HG03108 (cell line): ENCODE results near the gene MIA2.

Source experiments
- ATAC-seq: cut with Tn5 transposase; IDR thresholded peaks from one replicate; pipeline ENCODE4 v1.9.1; 2021; ENCODE audit warnings: moderate library complexity; ENCODE audit not compliant: unreplicated experiment

Gene MIA2

GRCh38 chr14:39383026-39383660 is 149.4 kb downstream of the MIA2 start:
- ATAC-seq = no peak

GRCh38 chr14:39383741-39384140 is 150.0 kb downstream of the MIA2 start:
- ATAC-seq = no peak

- no peak for ATAC-seq
Measured at GRCh38 chr14:39384177-39384576, 150.5 kb downstream of the MIA2 start.

GRCh38 chr14:39393289-39393688 is 159.6 kb downstream of the MIA2 start:
- ATAC-seq = no peak

- no peak for ATAC-seq
Measured at GRCh38 chr14:39395555-39396254, 162.0 kb downstream of the MIA2 start.

- ATAC-seq = no peak
Measured at GRCh38 chr14:39396448-39396847, 162.7 kb downstream of the MIA2 start.

GRCh38 chr14:39398382-39398781 is 164.7 kb downstream of the MIA2 start:
- no peak for ATAC-seq

- ATAC-seq = no peak
Measured at GRCh38 chr14:39406560-39406959, 172.8 kb downstream of the MIA2 start.

- no peak for ATAC-seq
Measured at GRCh38 chr14:39416072-39416471, 182.4 kb downstream of the MIA2 start.

GRCh38 chr14:39417014-39417413 is 183.3 kb downstream of the MIA2 start:
- ATAC-seq = no peak

- no peak for ATAC-seq
Measured at GRCh38 chr14:39419272-39419671, 185.6 kb downstream of the MIA2 start.

- ATAC-seq = no peak
Measured at GRCh38 chr14:39422243-39422642, 188.5 kb downstream of the MIA2 start.

- no peak for ATAC-seq
Measured at GRCh38 chr14:39423793-39424192, 190.1 kb downstream of the MIA2 start.

- no peak for ATAC-seq
Measured at GRCh38 chr14:39425947-39426346, 192.2 kb downstream of the MIA2 start.

GRCh38 chr14:39426605-39427004 is 192.9 kb downstream of the MIA2 start:
- ATAC-seq = no peak

GRCh38 chr14:39428118-39428517 is 194.4 kb downstream of the MIA2 start:
- ATAC-seq = no peak

- ATAC-seq = no peak
Measured at GRCh38 chr14:39430762-39431415, 197.2 kb downstream of the MIA2 start.

- peak; percentile 15 for ATAC-seq
Measured at GRCh38 chr14:39431416-39432178, 197.9 kb downstream of the MIA2 start.

- peak; percentile 74 for ATAC-seq
Measured at GRCh38 chr14:39432179-39432618, 198.5 kb downstream of the MIA2 start, which contains the start of gene FBXO33. Gene FBXO33, minus strand, starts transcription at chr14:39432433. Its CDS starts 271 bp downstream, at chr14:39432162.

- ATAC-seq = peak; percentile 68
Measured at GRCh38 chr14:39432619-39433451, 199.1 kb downstream of the MIA2 start.
